Myocyte (in vitro differentiated cells): ENCODE measurements around the gene SHMT2. TPM values are rescaled to one million over a fixed set of nuclear protein-coding genes. Genes with fewer than 3 reads are reported as not detected.

Experiments used
- DNase-seq: peaks from one replicate; pipeline ENCODE4 v3.0.0-alpha.2; 2012; ENCODE audit warnings: low read depth
- total RNA-seq: library from RNA; depleted of rRNA; stranded (reverse); fragments of >200 nt; gene quantifications from 2 replicates; pipeline ENCODE4 v1.2.3, GENCODE V29; 2014

Gene SHMT2
- total RNA-seq, 1 donor from 2014 or later: 153 TPM

GRCh38 chr12:57213763-57214397 lies 15.6 kb upstream of the SHMT2 start:
- no peak for DNase-seq

GRCh38 chr12:57214398-57214781 lies 15.1 kb upstream of the SHMT2 start:
- DNase-seq: peak; percentile 61

- DNase-seq: no peak
These were observed 14.4 kb upstream of the SHMT2 start for GRCh38 chr12:57215065-57215464.

GRCh38 chr12:57215668-57216013 lies 13.9 kb upstream of the SHMT2 start:
- peak; percentile 78 for DNase-seq

GRCh38 chr12:57216014-57216911 lies 13.2 kb upstream of the SHMT2 start, which contains the start of gene NXPH4:
NXPH4 (plus strand) TSS chr12:57216794; CDS start chr12:57216970, 176 bp downstream.
- DNase-seq: peak; percentile 26

GRCh38 chr12:57216921-57217879 lies 12.3 kb upstream of the SHMT2 start:
- DNase-seq: peak; percentile 16

- DNase-seq: no peak
These were observed 11.3 kb upstream of the SHMT2 start for GRCh38 chr12:57218030-57218853.

- no peak for DNase-seq
These were observed 10.1 kb upstream of the SHMT2 start for GRCh38 chr12:57219205-57219992.

- DNase-seq: no peak
These were observed 9.3 kb upstream of the SHMT2 start for GRCh38 chr12:57219993-57220754.

GRCh38 chr12:57220770-57221168 lies 8.7 kb upstream of the SHMT2 start:
- no peak for DNase-seq

GRCh38 chr12:57221169-57221917 lies 8.2 kb upstream of the SHMT2 start:
- DNase-seq: no peak

GRCh38 chr12:57222286-57223190 lies 7.0 kb upstream of the SHMT2 start:
- no peak for DNase-seq

- DNase-seq: no peak
These were observed 6.0 kb upstream of the SHMT2 start for GRCh38 chr12:57223191-57224165.

GRCh38 chr12:57224278-57224972 lies 5.1 kb upstream of the SHMT2 start:
- no peak for DNase-seq

GRCh38 chr12:57224973-57225679 lies 4.4 kb upstream of the SHMT2 start:
- no peak for DNase-seq
